NCI-H2196 treated with DMSO at 0.1 percent for 48 hours (cell line): ENCODE measurements around the gene CRKL.

Experiments
- DNase-seq: peaks from one replicate; lab custom pipeline; 2025; ENCODE audit not compliant: unreplicated experiment; lab: John Stamatoyannopoulos, UW

Gene CRKL

GRCh38 chr22:20980523-20980922, 63.3 kb downstream of the CRKL start:
- no peak for DNase-seq

- DNase-seq: no peak
These were observed 63.9 kb downstream of the CRKL start for GRCh38 chr22:20980938-20981722.

GRCh38 chr22:20981787-20982562, 64.8 kb downstream of the CRKL start, which contains the start of gene LZTR1:
TSS of gene LZTR1 (plus strand) at chr22:20982297. CDS start at chr22:20982372, 75 bp downstream.
- DNase-seq: peak; percentile 5

GRCh38 chr22:20982563-20982882, 65.3 kb downstream of the CRKL start:
- DNase-seq: no peak

GRCh38 chr22:20983081-20983771, 66.0 kb downstream of the CRKL start:
- DNase-seq: no peak

- no peak for DNase-seq
These were observed 68.5 kb downstream of the CRKL start for GRCh38 chr22:20985720-20986119.

GRCh38 chr22:20986365-20986764, 69.2 kb downstream of the CRKL start:
- no peak for DNase-seq

- DNase-seq: no peak
These were observed 70.2 kb downstream of the CRKL start for GRCh38 chr22:20987375-20987774.

GRCh38 chr22:20988573-20989322, 71.5 kb downstream of the CRKL start:
- no peak for DNase-seq

- DNase-seq: no peak
These were observed 72.3 kb downstream of the CRKL start for GRCh38 chr22:20989323-20990138.

- no peak for DNase-seq
These were observed 73.3 kb downstream of the CRKL start for GRCh38 chr22:20990184-20991180.

- DNase-seq: no peak
These were observed 74.2 kb downstream of the CRKL start for GRCh38 chr22:20991252-20992055.

- DNase-seq: no peak
These were observed 74.8 kb downstream of the CRKL start for GRCh38 chr22:20992056-20992442.

GRCh38 chr22:20992456-20993303, 75.5 kb downstream of the CRKL start:
- DNase-seq: no peak

- no peak for DNase-seq
These were observed 76.3 kb downstream of the CRKL start for GRCh38 chr22:20993304-20994127.

- DNase-seq: no peak
These were observed 77.1 kb downstream of the CRKL start for GRCh38 chr22:20994128-20994901.
